ENCODE results near the gene UBE4B. TPM values are rescaled to one million over a fixed set of nuclear protein-coding genes. Genes with fewer than 3 reads are reported as not detected.

Gene UBE4B
- polyA plus RNA-seq, 1 experiment, result 18.2 TPM

GRCh38 chr1:10064416-10065343 lies 31.9 kb downstream of the UBE4B start:
- Histone ChIP-seq H3K27me3 (ENCODE audit: control insufficient read depth, insufficient read depth, low read length) (no peaks in the 10 kb centered on the region), H3K4me3 (ENCODE audit: low read depth, low read length) (no peak overlapping the region), H3K36me3 (ENCODE audit: control insufficient read depth, insufficient read depth, low read length) (no peaks in the 10 kb centered on the region; the same call in 1 of the 2 replicates)
- TF ChIP-seq CTCF (IDR thresholded peaks at IDR 0.05; ENCODE audit: insufficient read depth, low read depth, low read length), result no peak
- ChIA-PET POLR2A (no interaction called here), CTCF (no interaction called here)
- no peak for DNase-seq (ENCODE audit: low read depth)

- no peak overlapping the region for H3K4me3 ChIP-seq (ENCODE audit: low read depth, low read length)
- no peaks in the 10 kb centered on the region; the same call in 1 of the 2 replicates for H3K36me3 ChIP-seq (ENCODE audit: control insufficient read depth, insufficient read depth, low read length)
- ChIA-PET CTCF (no interaction called here), POLR2A (no interaction called here)
- no peaks in the 10 kb centered on the region for H3K27me3 ChIP-seq (ENCODE audit: control insufficient read depth, insufficient read depth, low read length)
- no peak for TF ChIP-seq CTCF (IDR thresholded peaks at IDR 0.05; ENCODE audit: insufficient read depth, low read depth, low read length)
- DNase-seq (ENCODE audit: low read depth), result no peak
These were observed 32.6 kb downstream of the UBE4B start for GRCh38 chr1:10065344-10065685.

GRCh38 chr1:10065760-10066159 lies 33.0 kb downstream of the UBE4B start:
- CTCF ChIA-PET, result interaction anchor here (0.7 kb wide), 1 partner anchor 115 kb away, joined by 4 read pairs; no protein-coding TSS in a partner anchor
- Histone ChIP-seq H3K4me3 (ENCODE audit: low read depth, low read length) (no peak overlapping the region), H3K36me3 (ENCODE audit: control insufficient read depth, insufficient read depth, low read length) (no peaks in the 10 kb centered on the region; the same call in 1 of the 2 replicates), H3K27me3 (ENCODE audit: control insufficient read depth, insufficient read depth, low read length) (no peaks in the 10 kb centered on the region)
- POLR2A ChIA-PET, result no interaction called here
- no peak for TF ChIP-seq CTCF (IDR thresholded peaks at IDR 0.05; ENCODE audit: insufficient read depth, low read depth, low read length)
- no peak for DNase-seq (ENCODE audit: low read depth)

- TF ChIP-seq CTCF (IDR thresholded peaks at IDR 0.05; ENCODE audit: insufficient read depth, low read depth, low read length), result no peak
- ChIA-PET POLR2A (no interaction called here), CTCF (no interaction called here)
- no peak for DNase-seq (ENCODE audit: low read depth)
- Histone ChIP-seq H3K36me3 (ENCODE audit: control insufficient read depth, insufficient read depth, low read length) (no peaks in the 10 kb centered on the region; the same call in 1 of the 2 replicates), H3K4me3 (ENCODE audit: low read depth, low read length) (no peak overlapping the region), H3K27me3 (ENCODE audit: control insufficient read depth, insufficient read depth, low read length) (no peaks in the 10 kb centered on the region)
These were observed 36.0 kb downstream of the UBE4B start for GRCh38 chr1:10068605-10069294.

DNA sequence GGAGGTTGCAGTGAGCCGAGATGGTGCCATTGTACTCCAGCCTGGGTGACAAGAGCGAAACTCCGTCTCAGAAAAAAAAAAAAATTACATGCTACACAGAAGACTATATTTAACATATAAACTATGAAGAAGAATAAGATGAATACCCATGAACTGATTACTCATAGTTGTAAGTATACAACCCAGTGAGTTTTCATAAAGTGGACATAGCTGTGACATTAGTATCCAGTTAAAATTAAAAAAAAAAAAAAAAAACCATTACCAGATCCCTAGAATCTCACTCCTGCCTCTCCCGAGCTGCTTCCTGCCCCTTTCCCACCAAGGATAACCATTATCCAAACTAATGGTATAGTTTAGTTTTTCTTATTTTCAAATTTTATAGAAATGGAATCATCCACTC lies 37.4 kb downstream of the UBE4B start:
- ChIA-PET POLR2A (no interaction called here), CTCF (interaction anchor here (0.6 to 1.0 kb wide), 2 partner anchors 14 to 120 kb away, joined by 3 read pairs; no protein-coding TSS in a partner anchor)
- DNase-seq (ENCODE audit: low read depth), result no peak
- H3K36me3 ChIP-seq (ENCODE audit: control insufficient read depth, insufficient read depth, low read length), result no peaks in the 10 kb centered on the region; the same call in 1 of the 2 replicates
- no peaks in the 10 kb centered on the region for H3K27me3 ChIP-seq (ENCODE audit: control insufficient read depth, insufficient read depth, low read length)
- no peak for TF ChIP-seq CTCF (IDR thresholded peaks at IDR 0.05; ENCODE audit: insufficient read depth, low read depth, low read length)
- H3K4me3 ChIP-seq (ENCODE audit: low read depth, low read length), result no peak overlapping the region
